M059J (cell line): ENCODE measurements around the gene GALNTL6. TPM values are rescaled to one million over a fixed set of nuclear protein-coding genes. Genes with fewer than 3 reads are reported as not detected.

Source experiments
- DNase-seq: peaks from one replicate; pipeline ENCODE4 v3.0.0-alpha.2; 2012; ENCODE audit warnings: low read depth
- total RNA-seq: library from RNA; depleted of rRNA; stranded (reverse); fragments of >200 nt; shearing (Covaris generic); gene quantifications from 2 replicates; pipeline ENCODE4 v1.2.3, GENCODE V29; 2014

Gene GALNTL6
- total RNA-seq, 1 experiment from 2014 or later, result not detected

GRCh38 chr4:172207258-172207657 lies 394.1 kb downstream of the GALNTL6 start:
- no peak for DNase-seq

- no peak for DNase-seq
Observed at GRCh38 chr4:172207886-172208285, 394.7 kb downstream of the GALNTL6 start.

GRCh38 chr4:172220679-172221078 lies 407.5 kb downstream of the GALNTL6 start:
- DNase-seq, result no peak

GRCh38 chr4:172225457-172225856 lies 412.3 kb downstream of the GALNTL6 start:
- no peak for DNase-seq

GRCh38 chr4:172232966-172233365 lies 419.8 kb downstream of the GALNTL6 start:
- no peak for DNase-seq

- DNase-seq, result no peak
Observed at GRCh38 chr4:172243551-172243950, 430.3 kb downstream of the GALNTL6 start.

- no peak for DNase-seq
Observed at GRCh38 chr4:172245516-172245915, 432.3 kb downstream of the GALNTL6 start.

GRCh38 chr4:172253409-172253808 lies 440.2 kb downstream of the GALNTL6 start:
- DNase-seq, result no peak

- no peak for DNase-seq
Observed at GRCh38 chr4:172256820-172257219, 443.6 kb downstream of the GALNTL6 start.

- no peak for DNase-seq
Observed at GRCh38 chr4:172270397-172270796, 457.2 kb downstream of the GALNTL6 start.

- DNase-seq, result no peak
Observed at GRCh38 chr4:172287117-172287516, 473.9 kb downstream of the GALNTL6 start.

- no peak for DNase-seq
Observed at GRCh38 chr4:172305698-172306097, 492.5 kb downstream of the GALNTL6 start.

GRCh38 chr4:172308078-172308477 lies 494.9 kb downstream of the GALNTL6 start:
- no peak for DNase-seq

- no peak for DNase-seq
Observed at GRCh38 chr4:172311682-172312081, 498.5 kb downstream of the GALNTL6 start.

GRCh38 chr4:172323288-172323687 lies 510.1 kb downstream of the GALNTL6 start:
- no peak for DNase-seq

GRCh38 chr4:172344308-172344938 lies 531.2 kb downstream of the GALNTL6 start:
- DNase-seq, result no peak

GRCh38 chr4:172348426-172348825 lies 535.2 kb downstream of the GALNTL6 start:
- no peak for DNase-seq

- DNase-seq, result no peak
Observed at GRCh38 chr4:172352356-172352755, 539.2 kb downstream of the GALNTL6 start.

- DNase-seq, result no peak
Observed at GRCh38 chr4:172356016-172356415, 542.8 kb downstream of the GALNTL6 start.

- DNase-seq, result no peak
Observed at GRCh38 chr4:172357006-172357540, 543.9 kb downstream of the GALNTL6 start.

- DNase-seq, result no peak
Observed at GRCh38 chr4:172362569-172362968, 549.4 kb downstream of the GALNTL6 start.

GRCh38 chr4:172369471-172369959 lies 556.3 kb downstream of the GALNTL6 start:
- DNase-seq, result no peak

GRCh38 chr4:172377486-172378140 lies 564.4 kb downstream of the GALNTL6 start:
- no peak for DNase-seq
